Measurements from ENCODE around the gene CENPV.
"Not testable (repeated sequence)": the region's sequence is repeated elsewhere in the genome, so short reads cannot be mapped to it uniquely, and the experiment has no call there.

The CENPV gene

DNA sequence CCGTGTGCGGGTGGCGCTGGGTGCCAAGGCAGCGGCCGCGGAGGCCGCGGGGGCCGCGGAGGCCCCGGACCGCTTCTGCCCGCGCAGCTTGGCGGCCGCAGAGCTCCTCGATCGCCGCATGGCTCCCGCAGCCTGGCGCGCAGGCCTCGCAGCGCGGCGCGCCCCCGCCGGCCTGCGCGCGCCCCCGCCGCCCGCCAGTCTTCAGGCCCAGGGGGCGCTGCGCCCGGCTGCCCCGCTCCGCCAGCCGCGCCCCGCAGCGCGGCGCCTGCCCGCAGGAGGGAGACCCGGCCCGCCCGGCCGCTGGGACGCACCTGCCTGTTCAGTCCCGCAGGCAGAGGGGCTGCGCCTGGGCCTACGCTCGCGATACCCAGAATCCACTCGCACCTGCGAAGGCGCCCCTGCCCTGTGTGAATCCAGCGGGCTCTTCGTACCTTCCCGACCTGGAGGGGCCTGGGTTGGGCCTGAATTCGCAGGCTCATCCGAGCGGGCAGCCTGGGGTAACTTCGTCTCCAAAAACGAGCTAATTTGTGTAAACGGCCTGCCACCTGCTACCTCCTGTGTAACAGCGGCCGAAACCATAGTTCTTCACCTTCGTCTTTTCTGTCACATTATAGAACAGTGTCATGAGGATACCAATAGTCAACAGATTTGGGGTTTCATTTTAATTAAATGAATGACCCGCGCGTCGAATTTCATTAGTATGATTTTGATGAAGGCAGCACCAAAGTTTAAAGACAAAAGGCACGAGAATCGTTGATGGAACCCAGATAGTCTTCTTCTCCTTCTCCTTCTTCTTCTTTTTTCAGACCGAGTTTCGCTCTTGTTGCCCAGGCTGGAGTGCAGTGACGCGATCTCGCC, at the start of gene CENPV:
CENPV (minus strand) TSS at position 153 of the 858 bp plus-strand sequence; CDS start at position 120, 33 bp downstream.
- no peaks in the 10 kb centered on the region for H3K9me3 ChIP-seq (ENCODE audit: control insufficient read depth, insufficient read depth, low read length)
- H3K4me1 ChIP-seq (ENCODE audit: control insufficient read depth, insufficient read depth, low read length), result no peaks in the 10 kb centered on the region
- DNase-seq (ENCODE audit: low read depth, low spot score), result no peak
- H3K4me3 ChIP-seq (ENCODE audit: low read length), result peak within 1 kb of the TSS; percentile 93
- WGBS (ENCODE audit: insufficient coverage, insufficient read length), result no CpG with 5 or more reads among the region's 83 CpGs
- no peaks in the 10 kb centered on the region for H3K27me3 ChIP-seq (ENCODE audit: control insufficient read depth, insufficient read depth, low read length)
- H3K36me3 ChIP-seq (ENCODE audit: control insufficient read depth, insufficient read depth, low read length), result peaks cover 8% of the 10 kb centered on the region
- H3K27ac ChIP-seq (ENCODE audit: low read length), result no peak within 1 kb of the TSS

DNA sequence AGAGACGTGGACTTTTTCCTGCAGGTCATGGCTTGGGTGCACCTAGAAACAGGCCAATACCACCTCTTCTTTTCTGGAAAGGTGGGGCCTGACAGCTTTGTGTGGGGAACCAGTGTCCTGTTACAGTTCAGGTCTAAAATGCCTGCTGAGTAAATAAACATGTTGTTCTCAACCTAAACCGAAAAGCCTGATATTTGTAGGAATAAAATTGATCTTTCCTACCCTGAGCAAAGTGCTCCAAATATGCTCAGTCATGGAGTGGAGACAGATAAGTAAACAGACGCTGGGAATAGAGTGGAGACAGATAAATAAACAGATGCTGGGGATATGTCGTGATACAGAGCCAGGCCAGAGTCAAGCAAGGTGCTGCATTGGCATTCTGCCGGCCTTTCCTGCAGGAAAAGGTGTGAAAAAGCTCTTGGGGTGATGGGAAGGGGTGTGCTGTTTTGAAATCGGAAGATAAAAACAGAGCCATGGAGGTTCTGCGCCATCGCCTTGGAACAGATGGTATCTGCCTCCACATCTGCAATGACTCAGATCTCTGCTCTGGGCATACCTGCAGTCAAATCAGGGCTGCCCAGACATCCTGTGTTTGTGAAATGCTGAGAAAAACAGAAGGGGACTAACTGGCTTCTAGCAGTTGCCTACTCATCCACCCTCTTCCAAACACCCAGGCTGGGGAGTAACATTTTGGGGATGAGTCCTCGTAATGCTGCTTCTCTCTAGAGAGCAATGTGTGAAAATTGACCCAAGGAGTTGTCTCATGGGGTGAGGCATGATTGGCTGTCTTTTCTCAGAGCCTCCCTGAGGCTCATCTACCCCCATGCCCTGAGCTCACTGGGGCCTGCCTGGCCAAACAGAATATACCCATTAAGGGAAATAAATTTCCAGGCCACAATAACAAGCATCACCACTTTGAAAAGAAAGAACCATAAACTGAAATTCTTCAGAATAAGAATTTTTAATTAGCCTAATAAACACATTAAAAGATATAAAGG, 45.3 kb upstream of the CENPV start:
- Histone ChIP-seq H3K36me3 (ENCODE audit: control insufficient read depth, insufficient read depth, low read length) (no peaks in the 10 kb centered on the region), H3K27ac (ENCODE audit: low read length) (no peak overlapping the region), H3K27me3 (ENCODE audit: control insufficient read depth, insufficient read depth, low read length) (no peaks in the 10 kb centered on the region), H3K4me3 (ENCODE audit: low read length) (no peak overlapping the region), H3K4me1 (ENCODE audit: control insufficient read depth, insufficient read depth, low read length) (no peaks in the 10 kb centered on the region; the same call in 1 of the 2 replicates), H3K9me3 (ENCODE audit: control insufficient read depth, insufficient read depth, low read length) (no peaks in the 10 kb centered on the region)
- no CpG with 5 or more reads among the region's 9 CpGs for WGBS (ENCODE audit: insufficient coverage, insufficient read length)
- no peak for DNase-seq (ENCODE audit: low read depth, low spot score)

DNA sequence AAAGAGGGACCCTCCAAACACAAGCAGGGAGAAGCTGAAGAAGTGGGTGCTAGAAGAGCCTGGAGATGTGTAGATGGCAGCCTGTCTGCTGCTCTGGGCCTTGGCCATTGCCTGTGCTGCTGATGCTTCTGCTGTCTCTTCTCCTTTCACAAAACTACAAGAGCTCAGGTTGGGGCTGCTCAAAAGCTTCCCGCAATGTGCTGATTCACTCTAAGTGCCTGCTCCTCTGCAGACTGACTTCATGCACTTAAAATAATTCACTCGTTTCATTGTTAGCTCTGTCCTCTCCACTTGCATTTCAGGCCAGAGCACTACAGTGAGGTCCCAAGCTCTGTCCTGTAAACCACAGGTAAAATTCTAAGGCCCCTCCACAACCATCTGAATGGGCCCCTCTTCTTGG, 43.4 kb upstream of the CENPV start:
- not testable (repeated sequence) for H3K27me3 ChIP-seq (ENCODE audit: control insufficient read depth, insufficient read depth, low read length); H3K36me3 ChIP-seq (ENCODE audit: control insufficient read depth, insufficient read depth, low read length); H3K9me3 ChIP-seq (ENCODE audit: control insufficient read depth, insufficient read depth, low read length); H3K4me1 ChIP-seq (ENCODE audit: control insufficient read depth, insufficient read depth, low read length); H3K27ac ChIP-seq (ENCODE audit: low read length); H3K4me3 ChIP-seq (ENCODE audit: low read length); DNase-seq (ENCODE audit: low read depth, low spot score)
- WGBS (ENCODE audit: insufficient coverage, insufficient read length), result no CpG with 5 or more reads among the region's 2 CpGs

DNA sequence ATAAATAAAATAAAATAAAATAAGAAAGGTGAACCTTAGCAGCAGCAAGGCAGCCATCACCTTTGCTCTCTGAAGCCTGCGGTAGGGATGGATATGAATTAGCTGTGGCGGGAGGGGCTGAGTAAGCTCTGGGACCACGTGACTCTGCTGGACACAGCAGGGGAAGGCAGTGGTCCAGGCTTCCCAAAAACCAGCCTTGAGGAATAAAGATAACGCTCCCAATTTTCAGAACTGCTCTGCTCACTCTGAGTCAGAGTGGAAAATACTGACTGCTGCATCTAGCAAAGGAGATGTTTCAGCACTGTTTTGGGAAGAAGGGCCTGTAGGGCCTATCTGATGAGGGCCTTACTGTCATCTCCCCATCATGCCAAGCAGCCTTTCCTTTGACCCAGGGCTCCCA, 42.6 kb upstream of the CENPV start:
- WGBS (ENCODE audit: insufficient coverage, insufficient read length), result no CpG with 5 or more reads among the region's 4 CpGs
- DNase-seq (ENCODE audit: low read depth, low spot score), result not testable (repeated sequence)

DNA sequence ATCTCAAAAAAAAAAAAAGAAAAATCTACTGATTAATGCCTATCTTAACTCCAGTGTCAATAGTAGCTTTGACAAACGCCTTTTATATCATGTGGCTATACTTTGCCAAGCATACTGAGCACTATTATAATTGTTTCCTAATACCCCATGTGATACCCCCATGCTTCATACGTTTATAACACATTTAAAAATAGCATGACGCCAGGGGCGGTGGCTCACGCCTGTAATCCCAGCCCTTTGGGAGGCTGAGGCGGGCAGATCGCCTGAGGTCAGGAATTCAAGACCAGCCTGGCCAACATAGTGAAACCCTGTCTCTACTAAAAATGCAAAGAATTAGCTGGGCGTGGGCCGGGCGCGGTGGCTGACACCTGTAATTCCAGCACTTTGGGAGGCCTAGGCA, 39.2 kb upstream of the CENPV start:
- H3K4me1 ChIP-seq (ENCODE audit: control insufficient read depth, insufficient read depth, low read length); H3K27me3 ChIP-seq (ENCODE audit: control insufficient read depth, insufficient read depth, low read length); DNase-seq (ENCODE audit: low read depth, low spot score); H3K36me3 ChIP-seq (ENCODE audit: control insufficient read depth, insufficient read depth, low read length); H3K9me3 ChIP-seq (ENCODE audit: control insufficient read depth, insufficient read depth, low read length); H3K27ac ChIP-seq (ENCODE audit: low read length); H3K4me3 ChIP-seq (ENCODE audit: low read length): not testable (repeated sequence)
- no CpG with 5 or more reads among the region's 11 CpGs for WGBS (ENCODE audit: insufficient coverage, insufficient read length)

More for the DNA sequence above, 42.6 kb upstream of the CENPV start:
- H3K9me3 ChIP-seq (ENCODE audit: control insufficient read depth, insufficient read depth, low read length); H3K4me1 ChIP-seq (ENCODE audit: control insufficient read depth, insufficient read depth, low read length); H3K36me3 ChIP-seq (ENCODE audit: control insufficient read depth, insufficient read depth, low read length); H3K27ac ChIP-seq (ENCODE audit: low read length); H3K4me3 ChIP-seq (ENCODE audit: low read length); H3K27me3 ChIP-seq (ENCODE audit: control insufficient read depth, insufficient read depth, low read length): not testable (repeated sequence)

DNA sequence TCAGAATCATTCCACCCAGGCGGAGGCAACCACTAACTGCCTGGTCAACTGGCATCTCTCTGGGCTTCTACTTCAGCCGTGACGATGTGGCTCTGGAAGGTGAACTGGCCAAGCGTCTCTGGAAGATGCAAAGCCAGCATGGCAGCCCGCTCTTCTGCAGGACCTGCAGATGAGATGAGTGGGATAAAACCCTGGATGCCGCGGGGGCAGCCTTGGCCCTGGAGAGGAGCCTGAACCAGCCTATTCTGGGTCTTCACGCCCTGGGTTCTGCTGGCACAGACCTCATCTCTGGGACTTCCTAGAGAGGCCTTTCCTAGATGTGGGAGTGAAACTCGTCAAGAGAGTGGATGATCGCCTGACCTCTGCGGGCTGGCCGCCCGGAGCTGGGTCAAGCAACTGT, 38.2 kb upstream of the CENPV start:
- Histone ChIP-seq H3K27me3 (ENCODE audit: control insufficient read depth, insufficient read depth, low read length) (no peaks in the 10 kb centered on the region), H3K4me1 (ENCODE audit: control insufficient read depth, insufficient read depth, low read length) (no peaks in the 10 kb centered on the region), H3K36me3 (ENCODE audit: control insufficient read depth, insufficient read depth, low read length) (no peaks in the 10 kb centered on the region), H3K9me3 (ENCODE audit: control insufficient read depth, insufficient read depth, low read length) (no peaks in the 10 kb centered on the region), H3K27ac (ENCODE audit: low read length) (no peak overlapping the region), H3K4me3 (ENCODE audit: low read length) (no peak overlapping the region)
- WGBS (ENCODE audit: insufficient coverage, insufficient read length), result no CpG with 5 or more reads among the region's 13 CpGs
- DNase-seq (ENCODE audit: low read depth, low spot score), result no peak

DNA sequence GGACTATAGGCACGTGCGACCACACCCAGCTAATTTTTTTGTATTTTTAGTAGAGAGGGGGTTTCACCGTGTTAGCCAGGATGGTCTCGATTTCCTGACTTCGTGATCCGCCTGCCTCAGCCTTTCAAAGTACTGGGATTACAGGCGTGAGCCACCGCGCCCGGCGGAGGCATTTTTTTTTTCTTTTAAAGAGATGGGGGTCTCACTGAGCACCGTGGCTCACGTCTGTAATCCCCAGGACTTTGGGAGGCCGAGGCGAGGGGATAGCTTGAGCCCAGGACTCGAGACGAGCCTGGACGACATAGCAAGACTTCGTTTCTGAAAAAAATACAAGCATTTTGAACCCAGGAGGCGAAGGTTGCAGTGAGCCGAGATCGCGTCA, 32.8 kb upstream of the CENPV start:
- H3K27me3 ChIP-seq (ENCODE audit: control insufficient read depth, insufficient read depth, low read length); DNase-seq (ENCODE audit: low read depth, low spot score); H3K36me3 ChIP-seq (ENCODE audit: control insufficient read depth, insufficient read depth, low read length); H3K9me3 ChIP-seq (ENCODE audit: control insufficient read depth, insufficient read depth, low read length); H3K27ac ChIP-seq (ENCODE audit: low read length); H3K4me3 ChIP-seq (ENCODE audit: low read length); H3K4me1 ChIP-seq (ENCODE audit: control insufficient read depth, insufficient read depth, low read length): not testable (repeated sequence)
- no CpG with 5 or more reads among the region's 23 CpGs for WGBS (ENCODE audit: insufficient coverage, insufficient read length)

DNA sequence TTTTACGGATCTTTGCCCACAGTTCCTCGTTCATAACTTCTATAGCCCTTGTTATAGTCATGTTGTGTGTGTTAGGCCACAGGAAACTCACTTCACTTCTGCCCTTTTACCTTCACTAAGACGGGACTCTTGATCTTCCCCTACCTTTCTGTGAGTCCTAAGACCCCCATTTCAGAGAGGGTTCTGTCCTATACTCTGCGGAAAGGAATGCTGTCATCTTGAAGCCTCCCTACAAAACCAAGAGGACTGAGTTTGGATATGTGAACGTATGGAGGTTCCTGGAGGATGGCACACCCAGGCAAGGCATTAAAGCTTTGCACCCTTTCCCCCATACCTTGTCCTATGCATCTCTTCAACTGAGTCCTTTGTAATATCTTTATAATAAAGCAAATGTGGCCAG, 31.3 kb upstream of the CENPV start:
- no CpG with 5 or more reads among the region's 5 CpGs for WGBS (ENCODE audit: insufficient coverage, insufficient read length)
- H3K36me3 ChIP-seq (ENCODE audit: control insufficient read depth, insufficient read depth, low read length), result peaks cover 3% of the 10 kb centered on the region; the same call in 1 of the 2 replicates
- no peak for DNase-seq (ENCODE audit: low read depth, low spot score)
- no peaks in the 10 kb centered on the region for H3K9me3 ChIP-seq (ENCODE audit: control insufficient read depth, insufficient read depth, low read length)
- H3K27ac ChIP-seq (ENCODE audit: low read length), result no peak overlapping the region
- no peaks in the 10 kb centered on the region for H3K27me3 ChIP-seq (ENCODE audit: control insufficient read depth, insufficient read depth, low read length)
- no peak overlapping the region for H3K4me3 ChIP-seq (ENCODE audit: low read length)
- no peaks in the 10 kb centered on the region for H3K4me1 ChIP-seq (ENCODE audit: control insufficient read depth, insufficient read depth, low read length)

DNA sequence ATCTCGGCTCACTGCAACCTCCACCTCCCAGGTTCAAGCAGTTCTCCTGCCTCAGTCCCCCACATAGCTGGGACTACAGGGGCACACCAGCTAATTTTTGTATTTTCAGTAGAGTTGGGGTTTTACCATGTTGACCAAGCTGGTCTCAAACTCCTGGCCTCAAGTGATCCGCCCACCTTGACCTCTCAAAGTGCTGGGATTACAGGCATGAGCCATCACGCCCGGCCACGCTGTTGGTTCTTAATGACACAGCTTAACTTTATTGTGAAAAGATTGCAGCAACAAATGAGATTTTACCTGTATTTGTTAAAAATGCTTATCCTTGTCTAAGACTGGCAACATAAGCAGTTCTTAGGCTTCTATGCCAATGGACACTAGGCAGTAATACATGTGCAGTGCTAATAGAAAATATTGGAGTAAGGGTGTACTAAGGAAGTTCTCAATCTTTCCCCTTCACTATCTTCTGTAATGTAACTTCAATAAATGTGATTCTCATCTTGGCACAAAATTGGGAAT, 30.6 kb upstream of the CENPV start:
- no peak overlapping the region for H3K27ac ChIP-seq (ENCODE audit: low read length)

DNA sequence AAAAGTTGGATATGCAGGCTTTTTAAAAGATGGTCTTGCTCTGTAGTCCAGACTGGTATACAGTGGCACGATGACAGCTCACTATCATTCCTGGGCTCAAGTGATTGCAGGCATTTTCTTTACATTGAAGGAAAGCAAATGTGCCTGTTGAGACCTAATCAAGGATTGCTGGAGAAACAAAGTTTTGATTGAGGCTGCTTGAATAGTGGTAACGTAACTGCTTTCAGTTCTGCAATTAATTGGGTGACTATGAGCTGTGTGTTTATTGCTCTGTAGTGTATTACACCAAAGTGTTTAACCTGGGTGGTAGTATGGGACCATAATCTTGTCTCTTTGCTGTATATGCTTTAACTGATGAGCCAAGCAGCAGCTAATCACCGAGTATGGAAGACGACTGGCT, 29.9 kb upstream of the CENPV start:
- Histone ChIP-seq H3K4me3 (ENCODE audit: low read length) (no peak overlapping the region), H3K27ac (ENCODE audit: low read length) (no peak overlapping the region), H3K27me3 (ENCODE audit: control insufficient read depth, insufficient read depth, low read length) (no peaks in the 10 kb centered on the region), H3K4me1 (ENCODE audit: control insufficient read depth, insufficient read depth, low read length) (no peaks in the 10 kb centered on the region), H3K9me3 (ENCODE audit: control insufficient read depth, insufficient read depth, low read length) (no peaks in the 10 kb centered on the region), H3K36me3 (ENCODE audit: control insufficient read depth, insufficient read depth, low read length) (peaks cover 3% of the 10 kb centered on the region; the same call in 1 of the 2 replicates)
- no peak for DNase-seq (ENCODE audit: low read depth, low spot score)
- WGBS (ENCODE audit: insufficient coverage, insufficient read length), result no CpG with 5 or more reads among the region's 4 CpGs

More for the DNA sequence above, 30.6 kb upstream of the CENPV start:
- H3K27me3 ChIP-seq (ENCODE audit: control insufficient read depth, insufficient read depth, low read length), result no peaks in the 10 kb centered on the region
- no CpG with 5 or more reads among the region's 5 CpGs for WGBS (ENCODE audit: insufficient coverage, insufficient read length)
- H3K4me1 ChIP-seq (ENCODE audit: control insufficient read depth, insufficient read depth, low read length), result no peaks in the 10 kb centered on the region
- no peaks in the 10 kb centered on the region for H3K9me3 ChIP-seq (ENCODE audit: control insufficient read depth, insufficient read depth, low read length)
- H3K4me3 ChIP-seq (ENCODE audit: low read length), result no peak overlapping the region
- DNase-seq (ENCODE audit: low read depth, low spot score), result no peak
- H3K36me3 ChIP-seq (ENCODE audit: control insufficient read depth, insufficient read depth, low read length), result peaks cover 3% of the 10 kb centered on the region; the same call in 1 of the 2 replicates

Measured in iPS DF 6.9 (cell line).